ENCODE measurements around the gene SFSWAP.
"Not testable (repeated sequence)": the region's sequence is repeated elsewhere in the genome, so short reads cannot be mapped to it uniquely, and the experiment has no call there.

Gene SFSWAP

DNA sequence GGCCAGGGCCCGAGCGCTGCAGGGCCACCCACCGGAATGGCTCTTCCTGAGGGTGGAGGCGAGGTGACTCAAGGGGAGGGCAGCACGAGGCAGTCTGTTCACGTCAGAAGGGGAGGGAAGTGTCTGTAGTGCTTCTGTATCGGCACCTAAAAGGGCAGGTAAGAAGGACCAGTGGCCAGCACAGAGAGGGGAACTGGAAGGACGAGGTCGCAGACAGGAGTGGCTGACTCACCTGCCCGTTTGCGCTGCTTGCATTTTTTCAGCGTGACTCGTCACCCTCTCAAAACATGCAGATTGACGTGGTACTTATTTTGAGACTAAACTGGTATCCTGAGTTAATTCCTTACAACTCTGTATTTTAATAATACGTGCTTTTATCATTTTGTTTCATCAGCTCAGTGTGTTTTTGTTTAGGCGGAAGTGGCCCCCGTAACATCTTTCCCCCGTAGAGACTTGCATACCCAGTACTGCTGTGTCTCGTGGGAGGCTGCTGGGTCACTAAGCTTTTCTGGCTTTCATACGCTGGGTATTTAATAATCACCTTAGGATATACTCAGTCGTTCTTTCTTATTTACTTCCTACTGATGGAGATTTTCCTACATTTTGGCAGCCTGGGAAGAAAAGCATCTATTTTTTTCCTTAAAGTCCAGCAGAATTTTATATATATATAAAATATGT, 26.4 kb downstream of the SFSWAP start:
- DNase-seq, result no peak

DNA sequence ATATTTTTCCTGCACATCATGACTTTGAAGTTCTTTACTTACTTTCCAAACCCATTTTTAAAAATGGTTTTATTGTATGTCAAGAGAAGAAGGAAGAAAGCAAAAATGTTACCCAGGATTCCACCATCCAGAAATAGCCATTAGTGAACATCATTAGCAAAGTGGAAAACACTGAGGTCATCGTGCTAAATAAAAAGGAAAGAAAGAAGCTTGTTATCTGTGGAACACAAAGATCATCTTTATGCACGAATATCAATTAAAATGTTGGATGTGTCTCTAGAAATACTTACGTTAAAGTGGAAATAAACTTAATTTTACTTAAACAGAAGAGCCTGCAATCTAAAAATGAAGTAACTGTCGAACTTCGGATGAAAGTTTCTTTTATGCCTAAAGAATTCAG, 27.3 kb downstream of the SFSWAP start:
- DNase-seq, result no peak

- no peak for DNase-seq
These were observed 29.7 kb downstream of the SFSWAP start for GRCh38 chr12:131740626-131741025.

- not testable (repeated sequence) for DNase-seq
These were observed 31.9 kb downstream of the SFSWAP start for GRCh38 chr12:131742761-131743160.

DNA sequence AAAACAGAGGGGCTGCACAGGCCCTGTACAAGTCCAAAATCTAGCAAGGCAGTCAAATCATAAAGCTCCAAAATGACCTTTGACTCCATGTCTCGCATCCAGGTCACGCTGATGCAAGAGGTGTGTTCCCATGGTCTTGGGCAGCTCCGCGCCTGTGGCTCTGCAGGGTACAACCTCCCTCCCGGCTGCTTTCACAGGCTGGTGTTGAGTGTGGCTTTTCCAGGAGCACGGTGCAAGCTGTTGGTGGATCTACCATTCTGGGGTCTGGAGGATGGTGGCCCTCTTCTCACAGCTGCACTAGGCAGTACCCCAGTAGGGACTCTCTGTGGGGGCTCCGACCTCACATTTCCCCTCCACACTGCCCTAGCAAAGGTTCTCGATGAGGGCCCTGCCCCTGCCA, 32.5 kb downstream of the SFSWAP start:
- DNase-seq, result not testable (repeated sequence)

DNA sequence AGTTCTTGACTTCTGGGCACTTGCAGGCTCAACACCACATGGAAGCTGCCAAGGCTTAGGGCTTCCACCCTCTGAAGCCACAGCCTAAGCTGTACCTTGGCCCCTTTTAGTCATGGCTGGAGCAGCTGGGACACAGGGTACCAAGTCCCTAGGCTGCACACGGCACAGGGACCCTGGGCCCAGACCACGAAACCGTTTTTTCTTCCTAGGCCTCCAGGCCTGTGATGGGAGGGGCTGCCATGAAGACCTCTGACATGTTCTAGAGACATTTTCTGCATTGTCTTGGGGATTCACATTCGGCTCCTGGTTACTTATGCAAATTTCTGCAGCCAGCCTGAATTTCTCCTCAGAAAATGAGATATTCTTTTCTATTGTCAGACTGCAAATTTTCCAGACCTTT, 33.0 kb downstream of the SFSWAP start:
- DNase-seq, result not testable (repeated sequence)

DNA sequence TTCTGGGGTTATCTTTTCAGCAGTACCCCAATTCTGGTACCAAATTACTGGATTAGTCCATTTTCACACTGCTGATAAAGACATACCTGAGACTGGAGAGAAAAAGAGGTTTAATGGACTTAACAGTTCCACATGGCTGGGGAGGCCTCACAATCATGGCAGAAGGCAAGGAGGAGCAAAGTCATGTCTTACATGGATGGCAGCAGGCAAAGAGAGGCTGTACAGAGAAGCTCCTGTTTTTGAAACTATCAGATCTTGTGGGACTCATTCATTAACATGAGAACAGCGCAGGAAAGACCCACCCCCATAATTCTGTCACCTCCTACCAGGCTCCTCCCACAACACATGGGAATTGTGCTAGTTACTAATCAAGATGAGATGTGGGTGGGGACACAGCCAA, 33.8 kb downstream of the SFSWAP start:
- DNase-seq, result not testable (repeated sequence)

DNA sequence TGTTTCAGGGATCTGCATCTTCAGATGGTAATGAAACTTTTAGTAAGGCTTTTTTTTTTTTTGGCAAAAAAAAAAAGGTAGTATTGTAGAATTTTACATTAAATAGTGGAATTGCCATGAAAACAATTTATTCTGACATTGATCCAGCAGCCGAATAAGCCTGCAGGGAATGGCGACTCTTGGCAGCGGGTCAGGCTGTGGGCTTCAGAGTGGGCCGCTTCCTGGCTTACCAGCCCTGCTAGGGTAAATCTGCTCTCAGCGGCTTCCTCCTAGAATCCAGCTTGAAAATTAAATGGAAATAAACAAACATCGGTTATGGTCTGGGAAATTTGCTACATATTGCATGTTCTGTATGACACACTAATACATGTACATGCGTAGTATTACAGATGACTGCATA, 34.8 kb downstream of the SFSWAP start:
- DNase-seq, result no peak

- no peak for DNase-seq
These were observed 36.6 kb downstream of the SFSWAP start for GRCh38 chr12:131747276-131748177.

DNA sequence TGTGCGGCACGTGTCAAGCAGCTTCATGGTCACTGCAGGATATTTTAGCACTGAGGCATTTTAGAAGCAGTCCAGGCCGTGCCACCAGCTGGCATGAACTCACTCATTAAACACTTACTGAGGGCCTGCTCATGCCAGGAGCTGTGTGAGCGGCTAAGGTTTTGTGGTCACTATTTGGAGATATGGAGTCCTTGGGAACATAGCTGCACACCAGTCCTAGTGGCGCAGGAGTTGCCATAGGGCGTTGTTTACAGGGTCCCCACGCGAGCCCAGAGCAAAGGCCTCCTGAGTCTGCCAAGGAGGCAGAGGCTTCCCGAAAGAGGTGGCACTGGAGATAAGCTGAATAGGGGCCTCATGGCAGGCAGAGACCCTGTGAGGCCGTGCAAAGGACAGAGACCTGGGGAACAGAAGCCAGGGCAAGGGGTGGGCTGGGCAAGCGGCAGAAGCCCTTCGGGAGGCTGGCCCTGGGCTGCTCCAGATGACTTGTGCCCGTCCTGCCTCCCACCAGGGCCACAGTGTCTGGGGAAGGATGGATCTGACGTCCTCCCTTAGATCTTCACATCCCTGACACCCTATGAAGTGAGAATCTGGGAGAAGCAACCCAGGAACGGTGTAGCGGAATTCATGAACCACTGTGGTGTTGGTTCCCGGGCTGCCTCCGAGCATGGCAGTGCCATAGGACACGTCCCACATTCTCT, 38.9 kb downstream of the SFSWAP start:
- no peak for DNase-seq

DNA sequence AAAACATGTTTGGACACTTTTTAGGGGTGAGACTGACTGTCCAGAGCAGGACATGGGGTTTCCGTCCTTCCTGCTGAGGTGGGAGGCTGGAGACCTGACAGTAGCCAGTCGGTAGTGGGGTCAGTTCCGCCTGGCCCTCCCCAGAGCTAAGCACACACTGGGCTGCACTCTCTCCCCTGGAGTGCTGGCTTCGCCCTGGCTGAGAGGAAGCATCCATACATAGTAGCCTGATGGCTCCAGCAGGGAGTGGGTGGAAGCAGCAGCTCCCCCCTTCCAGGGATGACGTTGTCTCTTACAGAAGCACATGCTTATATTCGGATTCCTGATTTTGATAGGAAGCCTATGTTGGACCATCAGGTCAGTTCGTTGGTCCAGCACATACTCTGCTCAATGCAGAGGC, 40.4 kb downstream of the SFSWAP start:
- DNase-seq, result no peak

DNA sequence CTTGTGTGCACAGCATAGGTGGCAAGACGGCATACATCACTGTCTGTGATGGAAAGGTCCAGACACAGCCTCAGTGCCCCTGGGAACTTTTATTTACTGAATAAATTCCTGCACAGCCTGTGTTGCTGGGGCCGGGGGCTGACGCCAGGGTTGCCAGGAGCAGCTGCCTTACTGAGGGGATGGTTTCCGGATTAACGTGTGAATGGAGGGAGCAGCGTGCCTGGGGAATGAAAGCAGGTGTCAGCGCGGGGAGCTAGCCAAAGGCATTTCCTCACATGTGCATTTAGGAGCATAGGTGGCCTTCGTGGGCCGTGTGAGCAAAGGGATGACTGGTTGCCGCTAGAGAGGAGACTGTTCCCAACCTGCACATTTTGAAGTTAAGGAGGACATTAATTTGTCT, 41.6 kb downstream of the SFSWAP start:
- no peak for DNase-seq

- DNase-seq, result no peak
These were observed 42.1 kb downstream of the SFSWAP start for GRCh38 chr12:131753005-131753404.

- no peak for DNase-seq
These were observed 42.9 kb downstream of the SFSWAP start for GRCh38 chr12:131753757-131754156.

GRCh38 chr12:131754184-131754583, 43.3 kb downstream of the SFSWAP start:
- no peak for DNase-seq

- DNase-seq, result peak; percentile 37
These were observed 44.6 kb downstream of the SFSWAP start for GRCh38 chr12:131755305-131756113.

DNA sequence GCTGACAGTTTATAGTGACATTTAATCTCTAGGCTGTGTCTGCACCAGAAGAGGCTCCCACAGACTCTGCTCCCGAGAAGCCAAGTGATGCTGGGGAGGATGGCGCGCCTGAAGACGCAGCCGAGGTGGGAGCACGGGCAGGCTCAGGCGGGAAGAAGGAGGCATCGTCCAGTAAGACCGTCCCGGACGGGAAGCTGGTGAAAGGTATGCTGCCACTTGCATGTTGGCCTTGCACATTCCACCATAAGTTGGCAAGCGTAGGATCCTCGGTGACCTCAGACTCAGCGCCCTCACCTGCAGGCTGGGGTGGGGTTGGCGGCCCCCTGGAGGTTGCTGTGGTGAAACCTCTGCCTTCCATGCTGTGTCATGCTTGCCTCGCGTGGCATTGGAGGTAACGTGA, 45.6 kb downstream of the SFSWAP start:
- DNase-seq, result no peak

DNA sequence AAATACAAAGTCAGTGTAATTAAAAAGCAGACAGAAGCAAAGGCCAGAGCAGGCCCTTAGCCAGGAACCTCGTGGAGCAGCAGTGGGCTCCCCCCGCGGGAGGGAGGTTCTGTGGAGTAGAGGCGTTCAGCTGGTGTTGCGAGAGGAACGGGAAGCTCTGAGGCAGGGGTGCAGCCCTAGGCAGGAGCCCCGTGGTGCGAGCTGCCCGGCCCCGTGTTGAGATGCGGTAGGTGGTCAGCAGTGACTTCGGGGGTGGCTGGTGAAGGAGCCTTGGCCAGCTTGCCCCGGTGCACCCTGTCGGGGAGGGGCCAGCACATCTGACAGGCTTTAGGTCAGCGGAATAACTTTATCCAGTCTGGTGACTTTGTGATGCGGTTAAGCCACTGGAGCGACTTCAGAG, 46.2 kb downstream of the SFSWAP start:
- no peak for DNase-seq

DNA sequence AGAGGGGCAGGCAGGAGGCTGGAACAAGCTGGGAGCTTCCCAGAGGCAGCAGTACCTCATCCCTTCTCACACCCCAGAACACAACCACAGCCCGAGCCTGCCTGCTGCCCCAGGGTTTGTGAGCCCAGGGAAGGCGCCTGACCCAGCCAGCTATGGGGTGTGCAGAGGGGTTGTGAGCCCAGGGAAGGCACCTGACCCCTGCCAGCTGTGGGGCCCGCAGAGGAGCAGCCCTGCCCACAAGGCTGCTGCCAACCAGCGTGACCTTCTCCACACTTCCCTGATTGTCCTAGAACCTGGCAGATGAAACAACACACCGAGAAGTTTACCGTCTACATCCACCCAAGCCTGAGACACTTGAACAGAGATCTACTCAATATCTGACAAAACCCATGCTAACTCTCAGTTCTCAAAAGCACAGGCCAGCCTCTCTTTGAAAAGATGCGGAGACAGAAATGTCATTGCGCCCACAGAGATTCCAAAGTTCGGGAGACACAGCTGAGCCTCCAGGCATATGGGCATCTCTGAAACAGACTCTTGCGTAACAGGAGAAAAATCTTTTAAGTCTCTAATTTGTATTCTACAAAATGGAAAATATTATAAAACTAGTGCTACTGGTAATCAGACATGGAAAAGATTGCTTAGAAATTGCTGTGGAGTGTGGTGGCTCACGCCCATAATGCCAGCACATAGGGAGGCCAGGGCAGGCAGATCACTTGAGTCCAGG, 47.3 kb downstream of the SFSWAP start:
- DNase-seq, result no peak

DNA sequence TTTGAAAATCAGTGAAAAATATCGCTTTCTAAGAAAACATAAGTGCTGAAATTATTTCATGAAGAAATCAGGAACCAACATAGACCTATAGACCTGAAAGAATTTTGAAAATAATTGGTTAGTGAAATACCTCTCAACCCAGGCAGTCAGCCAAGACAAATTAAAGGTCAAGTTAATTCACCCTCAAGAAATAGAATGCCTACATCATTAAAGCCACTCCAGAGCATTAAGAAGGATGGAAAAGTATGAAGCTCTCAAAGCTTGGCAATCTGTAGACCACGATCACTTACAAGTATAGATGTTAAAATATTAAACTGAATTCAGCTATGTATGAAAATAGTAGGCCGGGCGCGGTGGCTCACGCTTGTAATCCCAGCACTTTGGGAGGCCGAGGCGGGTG, 48.3 kb downstream of the SFSWAP start:
- DNase-seq, result no peak

GRCh38 chr12:131761638-131762037, 50.7 kb downstream of the SFSWAP start:
- no peak for DNase-seq

DNA sequence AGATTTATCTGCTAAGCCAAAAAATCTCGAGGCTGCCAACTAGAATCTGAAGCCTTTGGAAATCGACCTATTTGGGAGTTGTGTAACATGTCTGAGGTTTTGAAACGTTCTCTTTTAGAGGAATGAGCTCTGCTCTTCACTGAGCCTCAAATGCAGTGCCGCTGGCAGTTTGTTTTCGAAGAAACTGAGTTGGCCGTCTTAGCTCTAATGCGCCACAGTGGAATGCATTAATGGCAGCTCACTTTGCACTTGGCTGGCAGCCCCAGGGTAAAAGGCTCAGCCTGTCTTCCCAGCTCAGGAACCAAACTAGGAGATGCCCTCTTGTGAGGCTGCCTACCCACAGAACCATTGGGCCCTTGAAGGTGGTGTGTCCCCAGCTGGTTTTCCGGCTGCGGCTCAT, 53.8 kb downstream of the SFSWAP start:
- DNase-seq, result no peak
